Prostate gland (tissue), 2 donors: ENCODE measurements around the gene ZBTB16.

Source experiments
- POLR2A ChIP-seq: fragments of 450-650 bp; IDR thresholded peaks from one replicate; pipeline ENCODE4 v1.6.1; 2016; ENCODE audit warnings: antibody characterized with exemption, mild to moderate bottlenecking
- TF ChIP-seq, protein P1 (sequence below), 4 experiments: fragments of 200-600 bp in 2 of 4; fragments of 450-650 bp in 2 of 4; sonication (generic) in 2 of 4; IDR thresholded peaks; 1 replicate in 3 of 4; 2 replicates in 1 of 4; pipeline ENCODE4 v1.5.1; 2016 to 2019; ENCODE audit warnings: antibody characterized with exemption in 4 of 4, mild to moderate bottlenecking in 2 of 4, moderate library complexity in 2 of 4

- TF ChIP-seq, protein P1, sequence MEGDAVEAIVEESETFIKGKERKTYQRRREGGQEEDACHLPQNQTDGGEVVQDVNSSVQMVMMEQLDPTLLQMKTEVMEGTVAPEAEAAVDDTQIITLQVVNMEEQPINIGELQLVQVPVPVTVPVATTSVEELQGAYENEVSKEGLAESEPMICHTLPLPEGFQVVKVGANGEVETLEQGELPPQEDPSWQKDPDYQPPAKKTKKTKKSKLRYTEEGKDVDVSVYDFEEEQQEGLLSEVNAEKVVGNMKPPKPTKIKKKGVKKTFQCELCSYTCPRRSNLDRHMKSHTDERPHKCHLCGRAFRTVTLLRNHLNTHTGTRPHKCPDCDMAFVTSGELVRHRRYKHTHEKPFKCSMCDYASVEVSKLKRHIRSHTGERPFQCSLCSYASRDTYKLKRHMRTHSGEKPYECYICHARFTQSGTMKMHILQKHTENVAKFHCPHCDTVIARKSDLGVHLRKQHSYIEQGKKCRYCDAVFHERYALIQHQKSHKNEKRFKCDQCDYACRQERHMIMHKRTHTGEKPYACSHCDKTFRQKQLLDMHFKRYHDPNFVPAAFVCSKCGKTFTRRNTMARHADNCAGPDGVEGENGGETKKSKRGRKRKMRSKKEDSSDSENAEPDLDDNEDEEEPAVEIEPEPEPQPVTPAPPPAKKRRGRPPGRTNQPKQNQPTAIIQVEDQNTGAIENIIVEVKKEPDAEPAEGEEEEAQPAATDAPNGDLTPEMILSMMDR (IDR thresholded peaks at IDR 0.05), result no peak
- TF ChIP-seq POLR2A, result no peak
Observed at GRCh38 chr11:114246321-114247069, 187.0 kb downstream of the ZBTB16 start.
